ENCODE measurements around the gene NECAB3.

- no peak for TF ChIP-seq CTCF (conservative IDR thresholded peaks at IDR 0.05; ENCODE audit: low read depth, low read length)
- TF ChIP-seq POLR2A (IDR thresholded peaks at IDR 0.05; ENCODE audit: low read depth, low read length), result no peak
- TF ChIP-seq ELK1 (IDR thresholded peaks at IDR 0.05; ENCODE audit: borderline replicate concordance, low read depth, low read length), result no peak
- no peak for TF ChIP-seq RAD21 (IDR thresholded peaks at IDR 0.05; ENCODE audit: low read length)
- TF ChIP-seq NFE2L2 (IDR thresholded peaks at IDR 0.05; ENCODE audit: low read depth, low read length), result no peak
- TF ChIP-seq CEBPB (IDR thresholded peaks at IDR 0.05; ENCODE audit: low read depth, low read length), result no peak
- TF ChIP-seq CHD1 (IDR thresholded peaks at IDR 0.05; ENCODE audit: low read depth, low read length), result no peak
Measured at GRCh38 chr20:33647603-33648395, 26.4 kb downstream of the NECAB3 start.

Data from IMR-90 (cell line).